BE2C (cell line): ENCODE data around the gene WDR75.
"Not testable (repeated sequence)": the region's sequence is repeated elsewhere in the genome, so short reads cannot be mapped to it uniquely, and the experiment has no call there.

Experiments
- DNase-seq: peaks from one replicate; pipeline ENCODE4 v3.0.0-alpha.2; 2020
- H3K27me3 ChIP-seq: fragments of 250-450 bp; sonication (Bioruptor Pico); 2 replicates; pipeline ENCODE4 v1.5.1; 2020; ENCODE audit warnings: mild to moderate bottlenecking
- H3K36me3 ChIP-seq: fragments of 250-450 bp; sonication (Bioruptor Pico); 2 replicates; pipeline ENCODE4 v1.5.1; 2020; ENCODE audit warnings: mild to moderate bottlenecking
- H3K4me1 ChIP-seq: fragments of 250-450 bp; sonication (Bioruptor Pico); 2 replicates; pipeline ENCODE4 v1.5.1; 2020
- H3K4me3 ChIP-seq: 2 replicates; pipeline ENCODE4 v1.5.1; 2011; ENCODE audit warnings: low read depth, low read length
- H3K9me3 ChIP-seq: fragments of 250-450 bp; sonication (Bioruptor Pico); 2 replicates; pipeline ENCODE4 v1.5.1; 2020
- TF ChIP-seq, protein P1 (sequence below): IDR thresholded peaks from 2 replicates; pipeline ENCODE4 v1.5.1; 2012; ENCODE audit warnings: mild to moderate bottlenecking, low read depth, low read length

WDR75 gene

DNA sequence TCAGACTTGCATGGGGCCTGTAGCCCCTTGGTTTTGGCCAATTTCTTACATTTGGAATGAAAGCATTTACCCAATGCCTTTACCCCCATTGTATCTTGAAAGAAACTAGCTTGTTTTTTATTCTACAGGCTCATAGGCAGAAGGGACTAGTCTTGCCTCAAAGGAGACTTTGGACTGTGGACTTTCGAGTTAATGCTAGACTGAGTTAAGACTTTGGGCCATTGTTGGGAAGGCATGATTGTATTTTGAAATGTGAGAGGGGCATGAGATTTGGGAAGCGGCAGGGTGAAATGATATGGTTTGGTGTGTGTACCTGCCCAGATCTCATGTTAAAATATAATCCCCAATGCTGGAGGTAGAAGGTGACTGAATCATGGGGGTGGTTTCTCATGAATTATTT lies 13.4 kb upstream of the WDR75 start:
- H3K4me3 ChIP-seq: no peak overlapping the region
- no peaks in the 10 kb centered on the region for H3K27me3 ChIP-seq
- TF ChIP-seq, protein P1, sequence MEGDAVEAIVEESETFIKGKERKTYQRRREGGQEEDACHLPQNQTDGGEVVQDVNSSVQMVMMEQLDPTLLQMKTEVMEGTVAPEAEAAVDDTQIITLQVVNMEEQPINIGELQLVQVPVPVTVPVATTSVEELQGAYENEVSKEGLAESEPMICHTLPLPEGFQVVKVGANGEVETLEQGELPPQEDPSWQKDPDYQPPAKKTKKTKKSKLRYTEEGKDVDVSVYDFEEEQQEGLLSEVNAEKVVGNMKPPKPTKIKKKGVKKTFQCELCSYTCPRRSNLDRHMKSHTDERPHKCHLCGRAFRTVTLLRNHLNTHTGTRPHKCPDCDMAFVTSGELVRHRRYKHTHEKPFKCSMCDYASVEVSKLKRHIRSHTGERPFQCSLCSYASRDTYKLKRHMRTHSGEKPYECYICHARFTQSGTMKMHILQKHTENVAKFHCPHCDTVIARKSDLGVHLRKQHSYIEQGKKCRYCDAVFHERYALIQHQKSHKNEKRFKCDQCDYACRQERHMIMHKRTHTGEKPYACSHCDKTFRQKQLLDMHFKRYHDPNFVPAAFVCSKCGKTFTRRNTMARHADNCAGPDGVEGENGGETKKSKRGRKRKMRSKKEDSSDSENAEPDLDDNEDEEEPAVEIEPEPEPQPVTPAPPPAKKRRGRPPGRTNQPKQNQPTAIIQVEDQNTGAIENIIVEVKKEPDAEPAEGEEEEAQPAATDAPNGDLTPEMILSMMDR: no peak
- no peaks in the 10 kb centered on the region for H3K4me1 ChIP-seq
- no peaks in the 10 kb centered on the region for H3K9me3 ChIP-seq
- no peak for DNase-seq
- H3K36me3 ChIP-seq: no peaks in the 10 kb centered on the region

DNA sequence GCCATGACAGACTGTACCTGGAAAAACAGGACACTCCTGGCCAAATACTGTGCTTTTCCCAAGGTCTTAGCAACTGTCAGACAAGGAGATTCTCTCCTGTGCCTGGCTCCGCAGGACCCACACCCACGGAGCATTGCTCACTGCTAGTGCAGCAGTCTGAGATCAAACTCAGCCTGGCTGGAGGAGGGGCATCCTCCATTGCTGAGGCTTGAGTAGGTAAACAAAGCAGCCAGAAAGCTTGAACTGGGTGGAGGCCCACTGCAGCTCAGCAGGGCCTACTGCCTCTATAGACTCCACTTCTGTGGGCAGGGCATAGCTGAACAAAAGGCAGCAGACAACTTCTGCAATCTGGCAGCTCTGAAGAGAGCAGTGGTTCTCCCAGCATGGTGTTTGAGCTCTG lies 10.8 kb upstream of the WDR75 start:
- H3K4me3 ChIP-seq, H3K9me3 ChIP-seq: not testable (repeated sequence)

DNA sequence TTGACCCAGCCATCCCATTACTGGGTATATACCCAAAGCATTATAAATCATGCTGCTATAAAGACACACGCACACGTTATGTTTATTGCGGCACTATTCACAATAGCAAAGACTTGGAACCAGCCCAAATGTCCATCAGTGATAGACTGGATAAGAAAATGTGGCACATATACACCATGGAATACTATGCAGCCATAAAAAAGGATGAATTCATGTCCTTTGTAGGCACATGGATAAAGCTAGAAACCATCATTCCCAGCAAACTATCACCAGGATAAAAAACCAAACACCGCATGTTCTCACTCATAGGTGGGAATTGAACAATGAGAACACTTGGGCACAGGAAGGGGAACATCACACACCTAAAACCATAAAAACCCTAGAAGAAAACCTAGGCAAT lies 5.5 kb upstream of the WDR75 start:
- H3K4me1 ChIP-seq, H3K27me3 ChIP-seq, H3K36me3 ChIP-seq, DNase-seq, H3K9me3 ChIP-seq, H3K4me3 ChIP-seq: not testable (repeated sequence)

More for the DNA sequence above, 10.8 kb upstream of the WDR75 start:
- not testable (repeated sequence) for DNase-seq, H3K27me3 ChIP-seq, H3K4me1 ChIP-seq, H3K36me3 ChIP-seq

DNA sequence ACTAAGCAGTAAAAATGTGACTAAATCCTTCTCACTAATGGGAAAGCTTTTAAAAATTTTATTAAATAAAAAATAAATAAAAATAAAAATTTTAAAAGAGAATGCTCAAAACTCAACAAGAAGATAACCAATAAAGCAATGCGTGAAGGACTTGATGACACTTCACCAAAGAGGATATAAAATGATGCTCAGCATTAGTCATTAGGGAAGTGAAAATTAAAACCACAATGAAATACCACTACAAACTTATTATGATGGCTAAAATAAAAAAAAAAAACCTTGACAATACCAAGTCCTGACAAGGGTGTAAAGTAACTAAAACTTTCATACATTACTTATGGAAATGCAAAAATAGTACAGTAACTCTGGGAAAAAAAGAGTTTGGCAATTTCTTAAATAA lies 3.3 kb upstream of the WDR75 start:
- Histone ChIP-seq H3K4me3 (no peak overlapping the region), H3K4me1 (no peaks in the 10 kb centered on the region), H3K27me3 (no peaks in the 10 kb centered on the region; the same call in 1 of the 2 replicates), H3K36me3 (0 out of 2 replicates have a peak, but pooled peaks cover 3% of the 10 kb centered on the region), H3K9me3 (no peaks in the 10 kb centered on the region)
- TF ChIP-seq, protein P1: no peak
- DNase-seq: no peak

DNA sequence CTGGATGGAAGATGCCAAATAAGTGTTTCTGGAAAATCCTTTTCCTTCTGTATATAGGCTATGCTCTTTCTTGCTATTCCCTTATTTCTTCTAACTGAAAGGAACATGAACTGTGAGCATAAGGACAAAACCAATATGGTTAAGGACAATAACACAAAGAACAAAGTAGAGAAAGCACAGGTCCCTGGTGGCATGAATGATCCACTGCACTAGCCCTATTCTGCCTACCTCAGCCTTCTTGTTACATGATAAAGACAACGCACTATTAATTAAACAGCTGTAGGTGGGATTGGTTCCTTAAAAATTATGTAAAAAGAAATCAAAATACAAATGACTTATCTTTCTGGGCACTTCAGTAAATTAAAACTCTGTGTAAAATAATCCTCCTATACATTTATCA lies 1.9 kb upstream of the WDR75 start:
- TF ChIP-seq, protein P1: peak; percentile 29; the same call in 1 of the 2 replicates

DNA sequence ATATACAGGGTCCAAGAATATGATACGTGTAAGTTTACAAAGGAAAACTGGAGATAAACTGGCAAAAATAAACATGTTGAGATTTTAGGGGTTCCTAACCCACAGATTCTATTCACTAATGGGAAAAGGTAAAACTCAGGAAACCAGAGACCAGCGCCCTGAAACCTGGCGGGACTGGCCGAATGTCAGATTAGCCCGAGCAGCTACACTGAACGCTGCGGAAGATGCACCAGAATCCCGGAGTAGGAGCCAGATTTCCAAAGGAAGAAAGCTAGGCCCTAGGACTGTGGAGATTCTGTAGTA lies 679 bp upstream of the WDR75 start:
- TF ChIP-seq, protein P1: no peak
- DNase-seq: no peak

More for the DNA sequence above, 1.9 kb upstream of the WDR75 start:
- Histone ChIP-seq H3K27me3 (no peaks in the 10 kb centered on the region; the same call in 1 of the 2 replicates), H3K36me3 (peaks cover 6% of the 10 kb centered on the region; the same call in 1 of the 2 replicates), H3K4me3 (no peak overlapping the region), H3K4me1 (no peaks in the 10 kb centered on the region), H3K9me3 (no peaks in the 10 kb centered on the region)
- no peak for DNase-seq

DNA sequence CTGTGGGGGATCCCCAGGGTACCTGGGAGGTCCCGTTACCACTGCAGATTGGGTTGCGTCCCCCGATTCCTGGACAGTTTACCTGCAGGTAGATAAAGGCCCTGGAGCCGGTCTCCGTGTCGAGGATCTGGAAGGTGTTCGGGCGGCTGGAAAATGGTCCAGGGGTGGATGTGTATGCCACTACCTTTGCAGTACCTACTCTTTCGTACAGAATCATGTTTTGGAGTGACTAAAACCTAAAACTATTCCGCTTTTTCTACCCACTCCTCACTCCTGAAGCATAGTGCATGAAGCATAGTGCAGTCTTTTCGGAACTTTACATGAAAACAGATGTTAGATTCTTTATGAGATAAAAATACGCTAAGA lies 418 bp downstream of the WDR75 start:
- no peaks in the 10 kb centered on the region; the same call in 1 of the 2 replicates for H3K27me3 ChIP-seq
- no peak for DNase-seq
- no peaks in the 10 kb centered on the region for H3K4me1 ChIP-seq

More for the DNA sequence above, 679 bp upstream of the WDR75 start:
- no peaks in the 10 kb centered on the region for H3K9me3 ChIP-seq
- H3K27me3 ChIP-seq: no peaks in the 10 kb centered on the region; the same call in 1 of the 2 replicates
- H3K4me1 ChIP-seq: no peaks in the 10 kb centered on the region
- H3K4me3 ChIP-seq: peak overlapping the region; percentile 74
- H3K36me3 ChIP-seq: peaks cover 10% of the 10 kb centered on the region; the same call in 1 of the 2 replicates

More for the DNA sequence above, 418 bp downstream of the WDR75 start:
- Histone ChIP-seq H3K36me3 (peaks cover 17% of the 10 kb centered on the region), H3K4me3 (peak overlapping the region; percentile 74), H3K9me3 (no peaks in the 10 kb centered on the region)
- TF ChIP-seq, protein P1: no peak
